HG03558 (cell line): ENCODE results near the gene RBP7.
"Not testable (repeated sequence)": the region's sequence is repeated elsewhere in the genome, so short reads cannot be mapped to it uniquely, and the experiment has no call there.

Experiments used
- ATAC-seq: cut with Tn5 transposase; IDR thresholded peaks from one replicate; pipeline ENCODE4 v1.9.1; 2021; ENCODE audit warnings: moderate number of reproducible peaks; ENCODE audit not compliant: unreplicated experiment; ENCODE audit errors: extremely low read depth

Gene RBP7

GRCh38 chr1:10027027-10027426, 30.0 kb downstream of the RBP7 start:
- ATAC-seq: no peak

- not testable (repeated sequence) for ATAC-seq
These were observed 32.0 kb downstream of the RBP7 start for GRCh38 chr1:10028956-10029500.

- no peak for ATAC-seq
These were observed 34.4 kb downstream of the RBP7 start for GRCh38 chr1:10031461-10031860.

GRCh38 chr1:10032590-10033358, 35.7 kb downstream of the RBP7 start, which contains the start of gene UBE4B:
Gene UBE4B, plus strand, starts transcription at chr1:10032958. Its CDS starts 713 bp downstream, at chr1:10033671.
- ATAC-seq: peak; percentile 86

GRCh38 chr1:10033359-10033845, 36.4 kb downstream of the RBP7 start:
- ATAC-seq: no peak

- no peak for ATAC-seq
These were observed 45.7 kb downstream of the RBP7 start for GRCh38 chr1:10042746-10043145.

GRCh38 chr1:10045480-10046355, 48.7 kb downstream of the RBP7 start:
- no peak for ATAC-seq

GRCh38 chr1:10046356-10047085, 49.5 kb downstream of the RBP7 start:
- ATAC-seq: no peak

GRCh38 chr1:10048601-10049000, 51.6 kb downstream of the RBP7 start:
- no peak for ATAC-seq

GRCh38 chr1:10050611-10051010, 53.6 kb downstream of the RBP7 start:
- no peak for ATAC-seq

- ATAC-seq: no peak
These were observed 54.6 kb downstream of the RBP7 start for GRCh38 chr1:10051656-10052055.

- no peak for ATAC-seq
These were observed 55.3 kb downstream of the RBP7 start for GRCh38 chr1:10052347-10052746.

GRCh38 chr1:10054465-10054864, 57.4 kb downstream of the RBP7 start:
- no peak for ATAC-seq

GRCh38 chr1:10056599-10056987, 59.6 kb downstream of the RBP7 start:
- no peak for ATAC-seq

- ATAC-seq: no peak
These were observed 60.3 kb downstream of the RBP7 start for GRCh38 chr1:10057343-10057742.

- ATAC-seq: no peak
These were observed 60.8 kb downstream of the RBP7 start for GRCh38 chr1:10057796-10058195.

- no peak for ATAC-seq
These were observed 62.3 kb downstream of the RBP7 start for GRCh38 chr1:10059342-10059718.

- no peak for ATAC-seq
These were observed 63.5 kb downstream of the RBP7 start for GRCh38 chr1:10060311-10061100.

GRCh38 chr1:10061276-10061675, 64.2 kb downstream of the RBP7 start:
- ATAC-seq: no peak
